GM19452 (cell line): ENCODE results near the gene TTC28.

Experiments
- ATAC-seq: cut with Tn5 transposase; IDR thresholded peaks from one replicate; pipeline ENCODE4 v1.9.1; 2021; ENCODE audit not compliant: unreplicated experiment

The TTC28 gene

GRCh38 chr22:28443526-28443876, 236.1 kb downstream of the TTC28 start:
- no peak for ATAC-seq

DNA sequence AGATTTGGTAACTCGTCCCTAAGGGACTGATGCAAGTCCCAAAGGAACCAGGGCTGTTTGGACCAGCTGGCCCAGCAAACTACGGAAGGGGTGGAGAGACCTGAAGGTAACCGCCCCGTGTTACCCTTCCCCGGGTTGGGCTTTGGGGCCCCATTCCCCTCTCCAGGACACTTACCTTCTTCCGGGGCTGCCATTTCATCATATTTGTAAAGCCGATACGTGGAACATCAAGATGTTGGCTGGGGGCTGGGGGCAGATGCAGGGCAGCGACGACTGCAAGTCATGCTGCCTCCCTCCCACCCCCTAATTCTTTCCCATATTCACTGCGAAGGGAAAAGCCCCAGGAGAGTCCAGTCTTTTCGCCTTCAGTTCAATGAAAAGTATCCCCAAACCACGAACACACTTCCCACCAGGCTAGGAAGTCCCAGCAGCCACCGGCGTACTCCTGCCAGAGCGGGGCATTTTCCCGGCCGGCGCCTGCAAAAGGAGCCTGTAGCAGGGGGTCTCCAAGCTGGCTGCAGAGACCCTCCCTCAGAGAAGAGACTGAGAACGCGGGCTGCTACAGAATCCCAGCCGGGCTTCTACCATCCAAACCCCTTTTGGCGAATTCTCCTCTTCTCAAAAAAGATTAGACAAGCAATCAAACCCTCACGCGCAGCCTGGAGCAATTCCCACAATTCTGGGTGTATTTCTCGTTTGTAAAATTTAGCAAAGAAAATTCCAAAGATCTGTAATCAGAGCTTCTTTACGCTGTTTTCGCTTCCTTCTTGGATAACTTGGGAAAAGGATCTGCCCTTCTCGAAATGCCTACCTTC, 236.7 kb downstream of the TTC28 start:
- ATAC-seq, result no peak

DNA sequence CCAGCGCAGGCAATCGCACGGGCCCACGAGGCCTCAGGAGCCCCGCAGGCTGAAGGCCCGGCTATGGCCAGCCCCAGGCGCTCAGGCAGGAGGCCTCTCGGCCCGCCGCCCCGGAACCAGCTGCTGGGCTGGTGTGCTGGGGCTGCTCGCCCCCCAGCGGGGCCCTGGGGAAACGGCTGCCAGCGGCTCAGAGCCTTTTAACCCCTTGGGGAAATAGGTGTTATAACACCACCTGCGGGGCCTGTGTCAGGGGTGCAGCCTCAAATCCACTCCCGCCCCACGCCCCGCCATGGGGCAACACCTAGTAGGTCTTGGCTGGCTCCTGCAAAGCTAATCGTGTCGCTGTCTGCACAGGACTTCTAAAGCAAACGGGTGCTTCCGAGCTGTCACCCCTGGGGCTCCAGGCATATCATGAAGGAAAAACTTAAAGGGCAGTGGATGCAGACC, 237.4 kb downstream of the TTC28 start:
- ATAC-seq, result no peak

- no peak for ATAC-seq
These were observed 237.8 kb downstream of the TTC28 start for GRCh38 chr22:28441720-28442263.

DNA sequence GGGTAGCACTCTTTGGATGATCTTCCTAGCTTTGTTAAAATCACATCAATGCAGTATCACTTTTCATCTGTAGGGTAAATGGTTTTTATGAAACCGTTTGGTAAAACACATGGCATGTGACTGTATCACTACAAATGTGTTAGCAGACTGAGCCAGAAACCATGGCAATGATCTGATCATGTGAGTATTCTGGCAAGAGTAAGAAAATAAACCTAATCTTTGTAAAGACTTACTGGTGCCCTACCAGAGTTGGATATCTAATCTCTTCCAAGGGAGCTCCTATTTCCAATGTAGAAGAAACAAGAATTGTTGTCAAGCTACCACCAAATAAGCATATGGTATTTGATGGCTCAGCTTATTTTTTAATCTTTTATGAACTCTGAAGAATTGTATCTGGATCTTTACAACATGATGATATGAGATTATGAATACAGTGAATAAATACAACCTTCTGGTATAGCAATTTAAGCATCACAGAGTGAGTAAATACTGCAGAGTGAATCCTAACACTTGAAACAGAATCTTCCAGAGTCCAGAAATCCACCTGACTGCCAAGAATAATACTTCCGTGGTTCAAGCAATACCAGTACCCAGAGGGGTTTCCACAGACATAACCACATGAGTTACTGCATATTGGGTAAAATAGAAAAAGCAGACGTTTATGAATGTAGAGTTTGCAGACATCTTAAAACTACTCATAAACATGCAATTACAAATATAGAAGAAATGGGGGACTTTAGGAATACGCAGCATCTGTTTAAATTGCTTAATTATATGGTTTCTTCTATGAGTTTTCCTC, 238.8 kb downstream of the TTC28 start:
- ATAC-seq, result no peak

DNA sequence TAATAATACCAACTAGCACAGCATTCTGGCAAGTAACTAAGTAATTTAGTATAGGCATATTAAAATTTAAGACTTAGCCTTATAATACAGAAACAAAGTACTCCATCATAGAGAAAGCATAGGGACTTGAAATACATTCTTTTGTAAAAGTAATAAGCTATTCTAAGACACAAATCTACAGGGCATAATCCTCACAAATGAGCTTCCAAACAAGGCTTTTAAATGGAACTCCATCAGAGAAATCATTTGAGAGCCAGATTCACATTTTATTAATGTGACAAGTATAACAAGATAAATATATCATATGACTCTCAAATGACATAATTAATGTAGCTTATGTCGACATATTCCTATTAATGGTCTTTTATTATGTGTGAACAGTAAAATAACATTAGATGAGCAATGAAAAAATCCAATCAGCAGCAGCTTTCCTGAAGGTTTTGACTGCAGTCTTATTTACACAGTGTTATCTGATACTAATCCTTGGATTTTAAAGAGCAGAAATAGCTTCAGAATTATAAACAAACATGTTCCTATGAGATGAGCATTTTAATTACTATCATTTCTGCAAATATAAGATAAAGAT, 241.4 kb downstream of the TTC28 start:
- no peak for ATAC-seq

- no peak for ATAC-seq
These were observed 243.7 kb downstream of the TTC28 start for GRCh38 chr22:28435982-28436381.

- ATAC-seq, result no peak
These were observed 244.4 kb downstream of the TTC28 start for GRCh38 chr22:28435140-28435768.

- ATAC-seq, result no peak
These were observed 249.1 kb downstream of the TTC28 start for GRCh38 chr22:28430466-28431025.

DNA sequence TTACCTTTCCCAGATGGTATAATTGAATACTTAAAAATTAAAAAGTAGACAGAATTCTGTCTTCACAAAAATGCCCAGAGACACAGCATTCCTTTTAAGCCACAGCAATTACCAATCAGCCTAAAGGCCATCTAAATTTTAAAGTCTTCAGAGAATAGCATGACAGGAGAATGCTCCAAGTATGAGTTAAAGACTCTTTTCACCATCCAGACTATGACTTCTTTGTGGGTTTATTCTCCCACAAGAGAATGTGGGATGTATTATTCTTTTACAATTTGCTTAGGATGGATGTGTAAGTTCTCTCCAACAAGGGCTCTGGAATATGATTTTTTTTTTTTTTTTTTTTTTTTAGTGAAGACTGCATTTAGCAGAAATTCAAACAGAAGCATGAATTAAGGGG, 249.9 kb downstream of the TTC28 start:
- no peak for ATAC-seq

GRCh38 chr22:28428271-28428670, 251.4 kb downstream of the TTC28 start:
- no peak for ATAC-seq

DNA sequence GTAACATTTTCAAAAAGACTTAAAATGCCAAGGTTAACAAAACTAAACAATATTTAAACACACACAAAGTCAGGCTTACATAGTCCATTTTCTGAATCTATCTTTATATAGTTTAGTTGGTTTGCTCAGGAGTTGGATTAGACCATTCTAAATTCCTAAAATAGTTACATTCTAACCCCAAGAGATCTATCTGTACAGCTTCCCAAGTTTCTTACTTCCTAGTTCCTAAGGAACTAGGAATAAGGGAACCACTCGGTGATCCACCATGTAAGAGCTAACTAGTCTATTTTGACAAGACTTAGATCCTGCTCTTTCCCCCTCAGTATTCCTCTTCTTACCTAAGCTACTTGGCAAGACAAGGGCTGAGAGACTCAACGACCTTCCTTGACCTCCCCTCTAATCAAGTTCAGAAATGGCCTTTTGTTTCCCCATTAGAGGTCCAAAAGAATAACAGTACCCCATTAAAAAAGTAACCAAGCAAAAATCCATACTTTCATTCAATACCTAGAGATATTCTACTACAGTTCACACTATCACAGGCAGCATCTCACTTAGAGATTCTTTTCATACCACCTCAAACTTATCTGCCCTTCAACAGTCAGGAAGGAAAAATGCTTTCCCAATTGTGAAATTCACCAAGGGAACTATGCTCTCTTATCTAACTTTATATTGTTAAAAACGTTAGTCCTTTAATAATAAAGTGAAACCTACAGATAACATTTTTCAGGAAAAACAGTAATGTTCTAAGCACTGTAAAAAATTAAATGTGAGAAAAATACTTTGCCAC, 253.1 kb downstream of the TTC28 start:
- ATAC-seq, result no peak

DNA sequence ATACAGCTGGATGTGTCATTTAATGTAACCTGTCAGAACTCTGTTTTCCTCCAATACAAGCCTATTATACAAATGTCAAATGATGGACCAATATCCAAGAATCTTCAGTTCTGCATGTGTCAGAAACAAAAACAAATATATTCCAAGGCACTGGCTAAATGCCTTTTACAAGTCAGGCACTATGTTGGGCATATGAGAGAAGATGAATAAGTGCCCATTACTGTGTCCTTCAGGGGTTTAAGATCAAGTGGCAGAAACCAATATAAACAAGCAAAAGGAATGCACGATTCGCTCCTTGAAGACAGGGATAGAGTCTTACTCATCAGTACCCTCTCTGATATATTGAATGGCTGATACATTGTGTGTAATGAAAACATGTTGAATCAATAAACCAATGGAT, 254.4 kb downstream of the TTC28 start:
- no peak for ATAC-seq

DNA sequence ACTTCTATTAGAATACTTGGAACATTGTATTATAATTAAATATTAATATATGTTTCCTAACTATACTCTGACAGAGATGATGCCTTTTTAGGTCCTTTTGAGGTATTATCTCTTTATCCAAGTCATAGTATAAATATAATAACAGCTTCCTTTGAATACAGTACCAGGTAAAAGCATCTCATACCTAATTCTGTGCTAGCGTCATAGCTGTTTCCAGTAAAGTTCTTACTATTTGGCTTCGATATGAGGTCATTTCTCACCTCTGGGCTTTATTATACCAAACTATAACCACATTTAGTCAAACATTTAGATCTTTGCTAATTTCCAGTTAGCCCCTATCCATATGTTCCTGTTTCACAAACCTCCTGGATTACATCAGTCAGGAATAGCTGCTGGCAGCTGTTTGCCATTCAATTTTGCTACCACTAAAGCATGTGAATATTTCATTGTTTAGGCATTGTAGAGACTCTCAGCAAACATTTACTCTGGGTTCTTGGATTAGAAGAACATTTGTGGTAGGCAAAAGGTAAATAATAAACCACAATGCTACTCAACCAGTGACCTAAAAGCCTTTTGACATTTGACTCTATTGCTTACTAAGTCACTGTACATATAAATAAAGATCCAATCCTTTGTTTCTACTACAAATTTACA, 255.1 kb downstream of the TTC28 start:
- no peak for ATAC-seq

DNA sequence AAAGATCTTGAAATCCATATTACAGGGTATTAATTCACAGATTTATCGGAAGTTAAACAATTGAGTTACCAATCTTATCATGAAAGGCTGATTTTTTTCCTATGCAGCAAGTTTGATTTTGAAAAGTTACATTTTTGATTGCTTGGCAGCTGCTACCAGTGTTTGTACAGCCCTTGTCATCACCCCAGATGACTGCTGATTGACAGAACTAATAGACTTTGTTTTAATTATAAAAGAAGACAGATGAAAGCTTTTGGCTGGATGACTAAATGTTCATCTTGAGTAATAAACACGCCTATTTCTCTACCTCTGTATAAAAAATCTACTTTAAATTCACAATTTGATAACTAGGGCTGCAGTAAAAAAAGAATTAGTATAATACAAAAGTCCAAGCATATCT, 259.7 kb downstream of the TTC28 start:
- ATAC-seq, result no peak

DNA sequence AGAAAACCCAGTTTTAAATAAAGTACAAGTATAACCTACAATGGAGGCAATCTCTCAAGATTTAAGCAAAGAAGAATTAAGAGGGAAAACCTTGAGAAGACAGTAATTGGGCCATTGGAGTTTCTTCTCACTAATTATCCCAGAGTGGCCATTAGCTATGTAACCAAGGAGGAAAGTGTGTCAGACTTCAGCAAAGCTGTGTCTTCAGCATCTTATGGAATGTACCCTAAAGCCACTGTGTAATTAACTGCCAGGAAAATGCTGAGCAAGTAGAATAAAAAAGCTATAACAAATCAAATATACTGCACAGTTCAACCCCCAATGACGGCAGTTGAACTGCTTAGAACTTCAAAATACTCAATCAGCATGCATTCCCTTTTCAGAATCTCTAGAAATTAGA, 261.6 kb downstream of the TTC28 start:
- no peak for ATAC-seq

DNA sequence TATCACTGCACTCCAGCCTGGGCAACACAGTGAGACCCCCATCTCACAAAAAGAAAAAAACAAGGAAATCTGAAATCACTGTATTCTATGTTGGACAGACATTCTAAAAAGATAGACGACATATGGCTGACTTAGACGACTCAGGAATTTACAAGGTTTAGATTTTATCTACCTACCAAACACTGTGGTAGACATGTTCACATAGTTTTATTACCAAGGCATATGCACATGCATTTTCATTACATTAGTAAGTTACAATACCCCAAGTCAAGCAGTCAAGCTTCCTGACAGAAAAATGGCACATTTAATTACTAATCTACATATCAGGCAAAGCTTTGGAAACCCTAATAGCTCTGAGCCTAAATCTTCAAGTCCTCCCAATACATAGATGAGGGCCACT, 262.2 kb downstream of the TTC28 start:
- no peak for ATAC-seq

DNA sequence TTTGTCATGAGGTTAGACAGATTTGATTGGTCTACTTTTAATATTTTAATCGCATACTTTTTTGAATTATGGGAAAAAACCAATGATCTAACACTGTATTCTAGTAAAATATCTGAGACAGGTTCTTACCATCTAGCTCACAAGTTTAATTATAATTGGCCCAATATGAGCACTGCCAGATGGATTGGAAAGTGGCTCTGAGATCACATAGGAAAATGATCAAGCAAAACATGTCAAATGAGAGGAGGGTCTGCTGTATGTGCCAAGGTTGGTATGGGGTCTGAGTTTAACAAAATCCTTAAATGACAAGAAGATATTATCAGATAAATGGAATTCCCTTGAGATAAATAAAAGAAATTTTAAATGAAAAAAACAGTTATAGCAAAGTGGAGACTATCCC, 264.7 kb downstream of the TTC28 start:
- ATAC-seq, result no peak

GRCh38 chr22:28413612-28414399, 265.8 kb downstream of the TTC28 start:
- ATAC-seq, result no peak
